Kidney epithelial cell (primary cell): Measurements from ENCODE around the gene MASTL. TPM values are rescaled to one million over a fixed set of nuclear protein-coding genes. Genes with fewer than 3 reads are reported as not detected.
"Not testable (repeated sequence)": the region's sequence is repeated elsewhere in the genome, so short reads cannot be mapped to it uniquely, and the experiment has no call there.

ENCODE experiments used
- DNase-seq: peaks from one replicate; pipeline ENCODE4 v3.0.0-alpha.2; 2010; ENCODE audit warnings: low read depth
- H3K27me3 ChIP-seq: 2 replicates; pipeline ENCODE4 v1.6.0; 2011; ENCODE audit warnings: low read length; ENCODE audit not compliant: control insufficient read depth, insufficient read depth
- H3K36me3 ChIP-seq: 2 replicates; pipeline ENCODE4 v1.5.1; 2011; ENCODE audit warnings: low read length; ENCODE audit not compliant: control insufficient read depth, insufficient read depth
- H3K4me3 ChIP-seq: 2 replicates; pipeline ENCODE4 v1.5.1; 2011; ENCODE audit warnings: low read depth, mild to moderate bottlenecking, control low read depth, low read length
- CTCF ChIP-seq: IDR thresholded peaks from 2 replicates; pipeline ENCODE4 v1.5.1; 2011; ENCODE audit warnings: mild to moderate bottlenecking, moderate library complexity, low read length, control low read depth, inconsistent platforms; ENCODE audit not compliant: insufficient read depth, poor library complexity, severe bottlenecking
- total RNA-seq: library from RNA; depleted of rRNA; stranded (reverse); fragments of >200 nt; gene quantifications from 2 replicates; pipeline ENCODE4 v1.2.3, GENCODE V29; 2015

MASTL gene
- total RNA-seq, 1 donor from 2014 or later, result 11.0 TPM

- TF ChIP-seq CTCF, result no peak
- no peak for DNase-seq
- Histone ChIP-seq H3K4me3 (no peak overlapping the region), H3K36me3 (no peaks in the 10 kb centered on the region), H3K27me3 (no peaks in the 10 kb centered on the region)
Observed at GRCh38 chr10:27147701-27148100, 7.5 kb upstream of the MASTL start.

- DNase-seq, result no peak
- no peak overlapping the region for H3K4me3 ChIP-seq
- no peaks in the 10 kb centered on the region for H3K36me3 ChIP-seq
- no peak for TF ChIP-seq CTCF
- no peaks in the 10 kb centered on the region for H3K27me3 ChIP-seq
Observed at GRCh38 chr10:27150261-27150660, 4.9 kb upstream of the MASTL start.

GRCh38 chr10:27152687-27153086 is 2.5 kb upstream of the MASTL start:
- Histone ChIP-seq H3K27me3 (no peaks in the 10 kb centered on the region), H3K4me3 (peak overlapping the region; percentile 84), H3K36me3 (no peaks in the 10 kb centered on the region)
- DNase-seq, result no peak
- TF ChIP-seq CTCF, result no peak

GRCh38 chr10:27153329-27153728 is 1.8 kb upstream of the MASTL start:
- no peak for TF ChIP-seq CTCF
- Histone ChIP-seq H3K4me3 (peak overlapping the region; percentile 84), H3K36me3 (no peaks in the 10 kb centered on the region), H3K27me3 (no peaks in the 10 kb centered on the region)
- no peak for DNase-seq

- DNase-seq, result no peak
- H3K4me3 ChIP-seq, result peak overlapping the region; percentile 84
- no peaks in the 10 kb centered on the region for H3K36me3 ChIP-seq
- no peak for TF ChIP-seq CTCF
- H3K27me3 ChIP-seq, result no peaks in the 10 kb centered on the region
Observed at GRCh38 chr10:27153845-27154193, 1.3 kb upstream of the MASTL start.

- H3K27me3 ChIP-seq, DNase-seq: not testable (repeated sequence)
- H3K4me3 ChIP-seq, result peak overlapping the region; percentile 84
Observed at GRCh38 chr10:27156566-27156965, 1.4 kb downstream of the MASTL start.

More at GRCh38 chr10:27156566-27156965, 1.4 kb downstream of the MASTL start:
- H3K36me3 ChIP-seq, result not testable (repeated sequence)
